Activated CD4-positive, alpha-beta T cell treated with anti-CD3 and anti-CD28 coated beads, Interleukin-2, amount 50 U/mL, for 48 hours (primary cell): ENCODE data around the gene WIPF3.

Experiments used
- DNase-seq, 2 experiments: peaks; one replicate each; pipeline ENCODE4 v3.0.0-alpha.2; 2020

WIPF3 gene

GRCh38 chr7:29809533-29810155 lies 3.3 kb downstream of the WIPF3 start:
- no peak for DNase-seq

GRCh38 chr7:29810297-29810696 lies 4.0 kb downstream of the WIPF3 start:
- no peak for DNase-seq

DNA sequence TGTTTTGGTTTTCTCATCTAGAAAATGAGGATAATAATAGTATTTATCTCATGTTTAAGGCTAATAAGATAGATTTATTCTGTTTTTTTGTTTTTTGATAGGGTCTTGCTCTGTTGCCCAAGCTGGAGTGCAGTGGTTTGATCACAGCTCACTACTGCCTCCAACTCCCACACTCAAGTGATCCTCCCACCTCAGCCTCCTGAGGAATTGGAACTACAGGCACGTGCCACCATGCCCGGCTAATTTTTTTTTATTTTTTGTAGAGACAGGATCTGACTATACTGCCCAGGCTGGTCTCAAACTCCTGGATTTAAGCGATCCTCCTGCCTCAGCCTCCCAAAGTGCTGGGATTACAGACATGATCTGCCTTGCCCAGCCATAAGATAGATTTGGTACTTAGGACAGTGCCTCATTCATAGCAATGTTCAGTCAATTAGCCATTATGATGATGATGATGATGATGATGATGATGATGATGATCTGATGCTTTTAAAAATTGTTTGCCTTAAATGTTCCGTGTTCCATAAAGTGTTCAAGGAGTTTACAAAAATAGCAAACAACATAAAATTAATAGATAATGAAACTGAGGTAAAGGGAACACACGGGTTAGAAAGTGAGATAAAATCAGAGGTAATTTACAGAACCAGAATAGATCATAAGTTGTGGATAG lies 4.6 kb downstream of the WIPF3 start:
- no peak for DNase-seq

DNA sequence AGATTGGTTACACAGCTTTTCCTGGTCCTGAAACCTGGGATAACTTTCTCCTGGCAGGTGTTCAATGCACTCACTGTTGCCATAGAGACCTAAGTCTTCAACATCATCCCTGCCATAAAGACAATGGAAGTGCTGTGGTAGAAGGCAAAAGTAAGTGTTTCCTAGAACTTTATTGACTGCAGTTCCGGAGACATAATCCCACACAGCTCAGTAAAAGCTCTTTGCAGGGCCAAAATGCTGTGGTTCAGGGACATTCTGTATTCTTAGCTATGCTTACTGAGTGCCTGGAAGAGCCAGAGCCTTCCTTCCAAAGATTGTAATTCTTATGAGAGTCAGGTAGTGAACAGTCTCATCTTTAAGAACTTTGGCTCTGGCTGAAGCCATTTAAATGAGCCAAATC lies 5.3 kb downstream of the WIPF3 start:
- DNase-seq = no peak

DNA sequence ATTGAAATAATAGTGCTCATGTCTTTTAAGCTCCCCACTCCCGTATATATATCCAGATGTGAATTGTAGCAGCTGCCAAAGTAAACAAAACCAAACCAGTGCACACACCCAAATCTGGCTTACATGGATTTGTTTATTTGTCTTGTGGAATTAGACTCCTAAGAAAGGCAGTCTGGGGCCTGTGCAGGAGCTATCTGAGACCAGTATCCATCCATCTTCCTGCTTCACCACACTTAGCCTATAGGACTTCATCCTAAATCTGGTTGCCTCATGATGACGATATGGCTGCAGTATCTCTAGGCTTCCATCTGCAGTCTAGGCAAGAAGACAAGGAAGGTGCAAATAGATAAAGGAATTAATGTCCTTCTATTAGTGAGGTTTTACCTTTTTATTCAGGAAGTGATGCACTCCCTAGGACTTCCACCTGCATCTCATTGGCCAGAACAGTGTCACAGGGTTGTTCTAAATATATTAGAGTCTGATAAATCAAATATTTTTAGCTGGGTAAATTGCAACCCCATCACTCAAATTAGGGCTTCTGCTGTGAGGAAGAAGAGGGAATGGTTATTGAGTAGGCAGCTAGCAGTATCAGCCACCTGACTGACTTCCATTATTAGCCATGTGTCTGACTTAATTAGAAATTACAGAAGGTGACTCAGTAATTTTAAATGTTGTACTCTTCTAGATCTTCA lies 6.0 kb downstream of the WIPF3 start:
- DNase-seq = no peak

GRCh38 chr7:29815181-29816105 lies 9.1 kb downstream of the WIPF3 start:
- no peak for DNase-seq

GRCh38 chr7:29818308-29818707 lies 12.0 kb downstream of the WIPF3 start:
- no peak for DNase-seq

GRCh38 chr7:29825775-29826529 lies 19.6 kb downstream of the WIPF3 start:
- no peak for DNase-seq

DNA sequence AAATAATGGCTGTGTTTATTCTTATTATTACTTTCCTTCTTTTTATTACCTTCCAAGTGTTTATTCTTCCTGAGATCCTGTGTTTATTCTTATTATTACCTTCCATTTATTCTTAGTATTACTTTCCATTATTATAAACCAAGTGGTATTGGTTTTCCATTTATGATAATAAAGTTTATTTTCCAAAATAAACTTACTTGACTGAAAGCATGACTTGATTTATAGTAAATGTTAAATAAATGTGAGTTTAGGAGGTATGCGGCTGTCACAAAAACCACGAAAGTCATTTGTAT lies 20.2 kb downstream of the WIPF3 start:
- DNase-seq = no peak

- DNase-seq = no peak
These were observed 20.6 kb downstream of the WIPF3 start for GRCh38 chr7:29826904-29827303.

- no peak for DNase-seq
These were observed 25.4 kb downstream of the WIPF3 start for GRCh38 chr7:29831705-29832104.

DNA sequence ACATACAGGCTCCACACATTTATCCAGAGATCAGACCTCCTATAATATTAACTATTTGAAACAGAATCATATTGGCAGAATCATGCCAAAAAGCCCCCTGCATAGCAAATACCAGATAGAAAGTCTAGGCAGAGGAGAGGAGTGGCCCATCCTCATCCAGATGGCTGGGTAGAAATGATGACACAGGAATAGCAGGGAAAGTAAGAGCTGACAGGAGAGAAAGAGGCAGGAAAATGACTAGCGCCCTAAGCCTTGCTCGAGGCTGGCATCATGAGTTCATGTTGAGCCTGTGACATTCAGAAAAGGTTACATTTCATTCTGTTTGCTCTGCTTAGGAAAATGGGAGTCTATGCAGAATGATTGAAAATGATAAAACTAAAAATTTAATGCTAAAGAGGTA lies 27.6 kb downstream of the WIPF3 start:
- DNase-seq = no peak

- DNase-seq = no peak
These were observed 29.4 kb downstream of the WIPF3 start for GRCh38 chr7:29835718-29836117.

- DNase-seq = no peak
These were observed 33.0 kb downstream of the WIPF3 start for GRCh38 chr7:29839302-29839701.

DNA sequence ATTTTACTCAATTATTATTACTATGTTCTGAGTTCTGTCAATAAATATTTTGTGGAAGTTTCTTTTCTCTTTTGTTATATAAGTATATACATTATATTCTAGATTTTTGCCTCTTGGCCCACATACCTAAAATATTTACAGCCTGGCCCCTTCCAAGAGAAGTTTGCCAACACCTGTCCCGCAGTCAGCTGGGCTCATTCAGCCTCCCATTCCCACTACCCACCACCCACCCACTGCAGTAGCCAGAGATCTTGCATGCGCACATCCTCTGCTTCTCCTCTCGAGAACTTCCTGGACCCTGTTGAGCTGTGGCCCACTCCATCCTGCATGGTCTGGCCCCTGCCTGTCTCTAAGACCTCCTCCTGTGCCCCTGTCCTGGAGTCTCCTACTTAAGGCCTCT lies 33.6 kb downstream of the WIPF3 start:
- DNase-seq = no peak

- DNase-seq = no peak
These were observed 34.4 kb downstream of the WIPF3 start for GRCh38 chr7:29840701-29841100.

DNA sequence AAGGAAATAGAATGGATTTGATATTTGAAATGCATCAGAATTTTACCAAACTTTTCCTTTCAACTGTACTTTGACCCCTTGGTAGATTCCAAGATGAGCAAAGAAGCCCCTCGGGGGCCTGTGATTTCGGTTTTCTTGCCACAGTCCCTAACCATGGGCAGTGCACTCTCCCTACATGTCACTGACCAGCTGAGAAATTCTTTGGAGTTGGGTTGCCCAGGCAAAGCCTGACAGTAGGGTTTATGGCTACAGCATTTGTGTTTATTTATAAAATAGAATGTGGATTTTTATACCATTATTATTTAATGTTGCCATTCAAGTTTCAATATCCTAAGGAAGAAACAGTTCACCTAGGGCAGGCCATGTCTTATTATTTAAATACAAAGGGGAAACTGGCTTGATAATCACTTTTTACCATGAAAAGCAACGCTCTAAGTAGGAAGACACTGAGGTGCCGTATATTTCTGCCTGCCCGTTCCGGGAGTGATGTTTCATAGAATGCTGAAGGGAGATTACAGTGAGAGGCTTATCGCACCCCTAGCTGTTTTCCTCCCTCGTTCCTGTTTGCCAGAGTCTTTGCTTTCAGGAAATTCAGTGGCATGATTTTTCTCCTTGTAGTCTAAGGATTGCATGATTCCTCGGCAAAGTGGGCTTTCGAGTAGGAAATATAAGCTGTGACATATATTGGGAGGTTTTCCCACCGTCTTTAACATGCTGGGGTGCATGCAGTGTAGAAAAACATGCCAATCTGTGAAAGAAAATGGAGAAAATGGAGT lies 35.8 kb downstream of the WIPF3 start:
- no peak for DNase-seq

DNA sequence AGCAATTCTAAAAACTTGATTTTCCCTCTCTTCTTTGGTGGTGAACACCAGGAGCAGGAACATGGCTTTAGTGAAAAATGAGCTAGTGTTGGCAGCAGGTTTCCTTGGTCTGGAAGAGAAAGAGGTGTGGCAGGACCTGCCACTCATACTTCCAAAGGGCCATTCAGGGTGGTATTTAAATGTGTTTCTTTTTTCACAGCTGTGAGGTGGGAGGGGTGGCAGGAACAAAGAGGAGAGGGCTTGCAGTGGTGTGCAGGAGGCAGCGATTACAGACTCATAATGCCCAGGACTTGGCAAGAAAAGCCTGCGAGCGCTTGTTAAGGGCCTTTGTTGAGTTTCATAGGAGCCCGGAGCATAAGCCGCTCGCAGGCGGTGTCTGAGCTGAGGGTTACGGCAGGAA lies 36.8 kb downstream of the WIPF3 start:
- DNase-seq = no peak

DNA sequence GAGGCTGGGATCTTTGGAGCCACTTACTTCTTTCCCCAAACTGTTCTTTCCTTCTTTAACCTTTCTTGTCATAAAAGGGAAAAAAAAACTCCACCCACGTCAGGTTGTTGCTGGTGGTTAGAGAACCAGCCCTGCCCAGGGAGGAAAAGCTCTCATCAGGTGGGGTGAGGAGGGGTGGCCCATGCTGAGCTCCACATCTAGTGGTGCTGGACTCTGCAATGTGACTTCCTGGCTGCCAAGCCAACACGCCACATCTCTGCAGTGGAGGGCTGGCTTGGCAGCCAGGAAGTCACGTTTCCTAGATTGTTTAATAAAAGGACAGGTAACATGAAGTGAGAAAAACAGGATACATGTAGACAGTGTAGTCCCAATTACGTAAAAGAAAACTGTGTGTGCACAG lies 37.4 kb downstream of the WIPF3 start:
- no peak for DNase-seq

DNA sequence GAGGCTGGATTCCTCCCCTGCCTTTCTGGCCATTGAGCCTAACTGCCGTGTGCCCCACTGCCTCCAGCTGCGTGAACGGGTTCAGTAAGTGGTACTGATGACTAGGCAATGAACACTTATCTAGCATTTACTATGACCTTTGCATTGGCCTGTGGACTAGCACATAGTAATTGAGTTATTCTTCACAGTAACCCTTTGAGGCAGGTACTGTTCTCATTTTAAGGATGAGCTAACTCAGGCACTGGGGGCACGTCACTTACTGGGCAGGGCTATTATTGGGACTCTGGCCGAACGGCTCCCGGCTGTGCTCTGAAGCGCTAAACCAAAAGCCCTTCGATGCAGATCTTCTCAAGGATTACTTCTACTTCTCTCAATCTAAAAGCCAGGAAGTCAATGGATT lies 38.3 kb downstream of the WIPF3 start:
- DNase-seq = no peak

- no peak for DNase-seq
These were observed 41.2 kb downstream of the WIPF3 start for GRCh38 chr7:29847496-29847895.

DNA sequence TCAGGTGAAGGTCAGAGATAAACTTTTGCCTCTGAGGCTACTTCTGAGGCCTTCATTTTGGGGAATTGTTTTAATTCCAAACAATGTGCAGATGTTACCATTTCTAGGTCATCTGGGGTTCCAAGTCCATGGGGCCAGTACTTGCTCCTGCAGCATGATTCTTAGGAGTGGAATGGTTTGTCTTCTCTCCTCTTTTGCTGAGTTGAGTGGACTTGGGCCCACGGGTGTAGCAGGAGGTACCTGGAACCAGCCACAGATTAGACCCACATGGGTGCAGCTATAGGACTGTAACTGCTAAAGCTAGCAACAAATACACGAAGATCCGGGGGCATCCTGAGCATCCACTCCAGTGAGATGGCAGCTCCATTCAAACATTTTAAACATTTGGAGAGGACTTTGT lies 41.6 kb downstream of the WIPF3 start:
- DNase-seq = no peak
